ENCODE results near the gene EXOC6B.

DNA sequence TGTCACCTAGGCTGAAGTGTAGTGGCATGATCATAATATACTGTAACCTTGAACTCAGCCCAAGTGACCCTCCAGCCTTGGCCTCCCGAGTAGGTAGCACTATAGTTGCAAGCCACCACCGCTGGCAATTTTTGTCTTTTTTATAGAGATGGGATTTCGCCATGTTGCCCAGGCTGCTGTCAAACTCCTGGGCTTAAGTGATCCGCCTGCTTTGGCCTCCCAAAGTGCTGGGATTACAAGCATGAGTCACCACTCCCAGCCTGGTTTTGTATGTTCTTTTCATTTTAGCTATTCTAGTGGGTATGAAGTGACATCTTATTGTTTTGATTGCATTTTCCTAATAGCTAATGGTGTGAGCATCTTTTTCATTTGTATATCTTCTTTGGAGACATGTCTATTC lies 11.3 kb upstream of the EXOC6B start:
- TF ChIP-seq, protein P1, sequence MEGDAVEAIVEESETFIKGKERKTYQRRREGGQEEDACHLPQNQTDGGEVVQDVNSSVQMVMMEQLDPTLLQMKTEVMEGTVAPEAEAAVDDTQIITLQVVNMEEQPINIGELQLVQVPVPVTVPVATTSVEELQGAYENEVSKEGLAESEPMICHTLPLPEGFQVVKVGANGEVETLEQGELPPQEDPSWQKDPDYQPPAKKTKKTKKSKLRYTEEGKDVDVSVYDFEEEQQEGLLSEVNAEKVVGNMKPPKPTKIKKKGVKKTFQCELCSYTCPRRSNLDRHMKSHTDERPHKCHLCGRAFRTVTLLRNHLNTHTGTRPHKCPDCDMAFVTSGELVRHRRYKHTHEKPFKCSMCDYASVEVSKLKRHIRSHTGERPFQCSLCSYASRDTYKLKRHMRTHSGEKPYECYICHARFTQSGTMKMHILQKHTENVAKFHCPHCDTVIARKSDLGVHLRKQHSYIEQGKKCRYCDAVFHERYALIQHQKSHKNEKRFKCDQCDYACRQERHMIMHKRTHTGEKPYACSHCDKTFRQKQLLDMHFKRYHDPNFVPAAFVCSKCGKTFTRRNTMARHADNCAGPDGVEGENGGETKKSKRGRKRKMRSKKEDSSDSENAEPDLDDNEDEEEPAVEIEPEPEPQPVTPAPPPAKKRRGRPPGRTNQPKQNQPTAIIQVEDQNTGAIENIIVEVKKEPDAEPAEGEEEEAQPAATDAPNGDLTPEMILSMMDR (IDR thresholded peaks at IDR 0.05 in 4 of 5, conservative IDR thresholded peaks at IDR 0.05 in 1 of 5): no peak
- no peak for TF ChIP-seq POLR2A (IDR thresholded peaks at IDR 0.05)

All from gastrocnemius medialis (tissue), 4 donors.